Gastrocnemius medialis (tissue), 4 donors: ENCODE results near the gene RIMBP2. TPM values are rescaled to one million over a fixed set of nuclear protein-coding genes. Genes with fewer than 3 reads are reported as not detected.

Experiments
- ATAC-seq, 2 donors: fragments of 150-250 bp; one replicate each; pipeline ENCODE4 v1.9.1; 2016
- DNase-seq, 2 donors: peaks; one replicate each; pipeline ENCODE4 v3.0.0-alpha.2; 2019
- H3K27ac ChIP-seq, 4 donors: fragments of 200-600 bp; sonication (generic); 1 replicate in 1 of 4; 2 replicates in 3 of 4; pipeline ENCODE4 v1.5.1; 2016 to 2018; ENCODE audit warnings: mild to moderate bottlenecking in 2 of 4, moderate library complexity in 1 of 4
- H3K27me3 ChIP-seq, 3 donors: fragments of 200-600 bp; sonication (generic) in 2 of 3; 1 replicate in 1 of 3; 2 replicates in 2 of 3; pipeline versions ENCODE4 v1.5.1 to v1.6.0; 2016 to 2019; ENCODE audit warnings: mild to moderate bottlenecking in 1 of 3, moderate library complexity in 1 of 3
- H3K36me3 ChIP-seq, 2 donors: fragments of 200-600 bp; sonication (generic) in 1 of 2; one replicate each; pipeline ENCODE4 v1.5.1; 2017 to 2018
- H3K4me1 ChIP-seq, 2 donors: fragments of 200-600 bp; sonication (generic) in 1 of 2; one replicate each; pipeline ENCODE4 v1.5.1; 2016 to 2017; ENCODE audit warnings: mild to moderate bottlenecking in 2 of 2
- H3K4me3 ChIP-seq, 4 donors: fragments of 200-600 bp; sonication (generic) in 3 of 4; 1 replicate in 1 of 4; 2 replicates in 3 of 4; pipeline ENCODE4 v1.5.1; 2016 to 2019; ENCODE audit warnings: mild to moderate bottlenecking in 2 of 4
- H3K9me3 ChIP-seq, 3 donors: fragments of 200-600 bp; sonication (generic) in 2 of 3; 1 replicate in 1 of 3; 2 replicates in 2 of 3; pipeline ENCODE4 v1.5.1; 2016 to 2019
- CTCF ChIP-seq, 5 experiments: fragments of 450-650 bp in 3 of 5; fragments of 200-600 bp in 2 of 5; sonication (generic) in 2 of 5; IDR thresholded peaks in 4 of 5; conservative IDR thresholded peaks in 1 of 5; 1 replicate in 4 of 5; 2 replicates in 1 of 5; pipeline ENCODE4 v1.5.1; 2016 to 2019; ENCODE audit warnings: antibody characterized with exemption in 5 of 5, mild to moderate bottlenecking in 3 of 5, moderate library complexity in 3 of 5
- POLR2A ChIP-seq, 2 donors: fragments of 450-650 bp; IDR thresholded peaks; one replicate each; pipeline ENCODE4 v1.6.1; 2017; ENCODE audit warnings: antibody characterized with exemption in 2 of 2, mild to moderate bottlenecking in 2 of 2, moderate library complexity in 2 of 2
- in situ Hi-C, 4 donors: fragments of 200-750 bp; cut with MboI; loops; one replicate each; pipeline versions ENCODE4 v1.15.0 to v1.8.0; 2017; ENCODE audit warnings: low sequenced_read_pairs in 4 of 4
- intact Hi-C: fragments of 100-400 bp; cut with DNase I; formaldehyde crosslinking; loops from one replicate; pipeline ENCODE4 v1.15.1; 2023; ENCODE audit warnings: low total_unique reads
- total RNA-seq, 4 donors: library from RNA; depleted of rRNA; stranded (reverse); fragments of >200 nt; gene quantifications; one replicate each; pipeline versions ENCODE4 v1.1.0 to v1.2.3, GENCODE V29; 2016

The RIMBP2 gene
- total RNA-seq, 4 donors from 2014 or later = 0.76 to 2.2 (median 1.2) TPM; not detected in 1

DNA sequence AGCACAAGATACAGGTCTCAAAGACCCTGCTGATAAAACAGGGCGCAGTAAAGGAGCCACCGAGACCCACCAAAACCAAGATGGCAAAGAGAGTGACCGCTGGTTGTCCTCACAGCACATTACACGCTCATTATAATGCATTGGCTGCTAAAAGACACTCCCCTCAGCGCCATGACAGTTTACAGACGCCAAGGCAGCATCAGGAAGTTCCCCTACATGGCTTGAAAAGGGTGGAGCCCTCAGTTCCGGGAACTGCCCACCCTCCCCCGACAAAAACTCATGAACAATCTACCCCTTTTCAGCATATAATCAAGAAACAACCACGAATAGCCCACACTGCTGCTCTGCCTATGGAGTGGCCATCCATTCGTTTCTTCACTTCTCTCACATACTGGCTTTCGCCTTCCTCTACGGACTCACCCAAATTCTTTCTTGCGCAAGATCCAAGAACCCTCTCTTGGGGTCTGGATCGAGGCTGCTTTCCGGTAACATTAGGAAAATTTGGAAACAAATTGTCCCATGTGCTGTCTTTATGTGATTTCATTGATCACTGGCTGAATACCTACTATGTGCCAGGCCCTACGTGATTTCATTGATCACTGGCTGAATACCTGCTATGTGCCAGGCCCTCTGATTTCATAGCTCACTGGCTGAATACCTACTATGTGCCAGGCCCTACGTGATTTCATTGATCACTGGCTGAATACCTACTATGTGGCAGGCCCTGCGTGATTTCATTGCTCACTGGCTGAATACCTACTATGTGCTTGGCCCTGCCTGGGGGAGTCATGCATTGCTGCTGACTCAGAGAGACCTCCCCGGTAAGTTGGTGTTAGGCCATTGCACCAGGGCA, 252.1 kb downstream of the RIMBP2 start:
- no peaks in the 10 kb centered on the region for H3K27me3 ChIP-seq
- H3K36me3 ChIP-seq = no peaks in the 10 kb centered on the region
- intact Hi-C loops = no loop called here
- in situ Hi-C loops = no loop called here
- H3K4me1 ChIP-seq = no peaks in the 10 kb centered on the region
- TF ChIP-seq CTCF (IDR thresholded peaks at IDR 0.05 in 4 of 5, conservative IDR thresholded peaks at IDR 0.05 in 1 of 5) = no peak
- TF ChIP-seq POLR2A (IDR thresholded peaks at IDR 0.05) = no peak
- no peaks in the 10 kb centered on the region for H3K9me3 ChIP-seq
- no peak overlapping the region for H3K27ac ChIP-seq
- ATAC-seq (no peak), DNase-seq (no peak)
- no peak overlapping the region for H3K4me3 ChIP-seq

DNA sequence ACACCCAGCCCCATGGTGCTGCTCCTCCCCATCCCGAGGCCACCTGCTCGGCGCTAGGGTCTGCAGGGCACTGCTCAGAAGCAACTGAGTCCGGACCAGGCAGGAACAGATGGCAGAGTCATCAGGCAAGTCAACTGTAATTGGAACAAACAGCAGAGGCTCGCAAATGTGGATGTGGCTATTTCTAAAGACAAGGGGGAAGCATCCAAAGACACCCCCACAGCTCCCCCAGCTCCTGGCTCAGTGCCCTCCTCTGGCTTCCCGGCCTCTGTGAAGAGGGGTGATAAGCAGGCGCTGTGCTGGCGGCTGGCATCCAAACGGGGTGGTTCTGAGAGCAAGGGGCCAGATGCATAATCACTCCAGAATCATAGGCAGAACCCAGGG, 252.8 kb downstream of the RIMBP2 start:
- Histone ChIP-seq H3K4me3 (no peak overlapping the region), H3K36me3 (no peaks in the 10 kb centered on the region), H3K4me1 (no peaks in the 10 kb centered on the region), H3K27ac (no peak overlapping the region), H3K9me3 (no peaks in the 10 kb centered on the region), H3K27me3 (no peaks in the 10 kb centered on the region)
- DNase-seq = no peak
- intact Hi-C loops = no loop called here
- in situ Hi-C loops = no loop called here
- no peak for ATAC-seq
- TF ChIP-seq POLR2A (IDR thresholded peaks at IDR 0.05) (no peak), CTCF (IDR thresholded peaks at IDR 0.05 in 4 of 5, conservative IDR thresholded peaks at IDR 0.05 in 1 of 5) (no peak)

DNA sequence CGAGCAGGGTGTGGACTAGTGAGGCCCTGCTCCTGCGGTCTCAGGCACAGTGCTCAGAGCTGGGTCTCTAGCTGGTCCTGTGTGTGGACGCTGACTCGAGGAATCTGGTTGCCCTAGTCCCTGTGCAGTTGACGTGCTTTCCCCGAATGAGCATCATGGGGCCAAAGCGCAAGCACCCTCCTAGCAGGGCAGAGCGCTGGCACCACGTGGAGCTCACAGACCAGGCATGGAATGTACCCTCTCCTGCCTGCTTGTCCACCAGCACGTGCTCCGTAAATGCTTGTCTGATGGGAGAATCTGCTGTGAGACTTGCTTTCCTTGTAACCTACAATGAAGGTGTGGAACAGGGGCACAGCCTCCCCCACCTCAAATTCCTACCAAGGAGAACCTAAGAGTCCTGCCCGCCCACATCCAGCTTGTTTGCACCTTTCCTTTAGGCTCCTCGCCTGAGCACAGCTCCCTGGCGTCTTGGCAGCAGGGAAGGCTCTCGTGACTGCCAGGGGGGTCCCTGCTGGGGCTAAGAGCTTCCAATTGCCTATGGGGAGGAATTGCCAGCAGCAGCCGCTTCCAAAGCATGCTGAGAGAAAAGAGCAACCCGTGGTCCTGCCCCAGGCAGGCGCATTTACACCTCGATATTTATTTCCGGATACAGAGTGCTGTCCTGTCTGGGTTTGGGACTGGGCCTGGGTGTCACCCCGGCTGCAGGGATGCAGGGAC, 253.4 kb downstream of the RIMBP2 start:
- Histone ChIP-seq H3K36me3 (no peaks in the 10 kb centered on the region), H3K9me3 (no peaks in the 10 kb centered on the region), H3K4me3 (no peak overlapping the region), H3K27me3 (no peaks in the 10 kb centered on the region), H3K4me1 (no peaks in the 10 kb centered on the region), H3K27ac (no peak overlapping the region)
- ATAC-seq = no peak
- TF ChIP-seq POLR2A (IDR thresholded peaks at IDR 0.05) = no peak
- TF ChIP-seq CTCF (IDR thresholded peaks at IDR 0.05 in 4 of 5, conservative IDR thresholded peaks at IDR 0.05 in 1 of 5) = no peak
- intact Hi-C loops (no loop called here), in situ Hi-C loops (no loop called here)
- DNase-seq = no peak

DNA sequence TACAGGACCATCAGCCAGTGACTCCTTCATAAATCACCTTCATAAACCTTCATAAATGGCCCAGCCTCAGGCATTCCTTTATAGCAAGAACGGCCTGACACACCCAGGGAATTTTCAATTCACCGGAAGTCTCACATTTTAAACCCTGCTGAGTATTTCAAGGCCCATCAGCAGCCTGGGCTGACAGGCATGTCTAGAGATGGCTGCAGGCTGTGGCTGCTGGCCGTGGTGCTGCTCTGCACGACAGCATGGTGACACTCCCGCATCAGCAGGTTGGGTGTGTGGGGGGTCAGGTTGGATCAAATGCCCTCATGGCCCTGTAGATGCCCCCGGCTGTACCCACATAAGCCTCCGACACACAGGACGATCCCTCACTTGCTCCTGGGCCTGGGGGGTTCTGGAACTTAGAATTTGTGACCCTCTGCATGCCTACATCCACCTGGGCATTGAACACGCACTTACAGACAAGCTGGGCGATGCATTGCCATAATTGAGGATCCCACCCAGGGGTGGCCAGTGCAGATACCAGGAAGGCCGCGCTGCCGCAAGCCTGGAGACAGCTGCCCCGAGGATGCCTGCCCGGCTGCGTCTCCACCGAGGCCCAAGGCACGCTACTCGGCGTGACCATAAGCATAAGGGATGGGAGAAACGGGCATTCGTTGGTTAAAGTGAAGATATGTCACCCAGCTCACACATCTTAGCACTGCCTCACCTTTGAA, 254.1 kb downstream of the RIMBP2 start:
- ATAC-seq (no peak), DNase-seq (no peak)
- no peak overlapping the region for H3K27ac ChIP-seq
- no peaks in the 10 kb centered on the region for H3K27me3 ChIP-seq
- H3K4me1 ChIP-seq = no peaks in the 10 kb centered on the region
- no peak overlapping the region for H3K4me3 ChIP-seq
- no peaks in the 10 kb centered on the region for H3K36me3 ChIP-seq
- no peaks in the 10 kb centered on the region for H3K9me3 ChIP-seq
- intact Hi-C loops (no loop called here), in situ Hi-C loops (no loop called here)
- TF ChIP-seq CTCF (IDR thresholded peaks at IDR 0.05 in 4 of 5, conservative IDR thresholded peaks at IDR 0.05 in 1 of 5) (no peak), POLR2A (IDR thresholded peaks at IDR 0.05) (no peak)
